ENCODE data around the gene NENF.
A peak's percentile ranks its signal among the peaks of the same experiment; 100 is the strongest.

Gene NENF

DNA sequence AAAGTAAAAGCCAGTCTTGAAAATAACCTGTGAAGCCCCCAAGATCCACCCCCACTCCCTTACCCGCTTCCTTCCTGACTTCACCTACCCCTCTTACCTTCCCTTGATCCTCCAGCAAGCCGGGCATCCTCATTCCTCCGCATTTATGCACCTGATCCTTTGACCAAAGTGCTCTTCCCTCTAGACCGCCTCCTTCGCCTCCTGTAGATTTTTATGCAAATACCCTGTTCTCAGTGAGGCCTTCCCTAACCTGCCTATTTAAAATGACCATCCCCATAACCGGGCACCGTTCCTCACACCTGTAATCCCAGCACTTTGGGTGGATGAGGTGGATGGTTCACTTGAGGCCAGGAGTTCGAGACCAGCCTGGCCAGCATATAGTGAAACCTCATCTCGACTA is 1.1 kb upstream of the NENF start:
- no peak for DNase-seq (ENCODE audit: low spot score)

DNA sequence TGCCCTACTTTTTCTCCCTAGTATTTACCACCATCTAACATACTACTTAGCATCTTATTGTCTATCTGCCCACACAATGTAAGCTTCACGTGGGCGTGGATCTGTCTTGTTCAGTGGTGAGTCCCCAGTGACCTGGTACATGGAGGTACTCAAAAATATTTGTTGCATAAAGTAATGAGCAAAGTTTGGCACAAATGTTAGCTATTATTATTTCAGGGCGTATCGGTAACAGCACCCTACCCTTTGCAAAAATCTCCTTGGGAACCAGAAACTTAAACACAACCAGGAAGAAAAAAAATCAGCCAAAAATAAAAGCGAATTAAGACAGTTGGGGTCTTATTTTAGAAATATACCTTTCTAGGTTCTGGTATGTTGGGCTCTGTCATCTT is 454 bp upstream of the NENF start:
- no peak for DNase-seq (ENCODE audit: low spot score)

DNA sequence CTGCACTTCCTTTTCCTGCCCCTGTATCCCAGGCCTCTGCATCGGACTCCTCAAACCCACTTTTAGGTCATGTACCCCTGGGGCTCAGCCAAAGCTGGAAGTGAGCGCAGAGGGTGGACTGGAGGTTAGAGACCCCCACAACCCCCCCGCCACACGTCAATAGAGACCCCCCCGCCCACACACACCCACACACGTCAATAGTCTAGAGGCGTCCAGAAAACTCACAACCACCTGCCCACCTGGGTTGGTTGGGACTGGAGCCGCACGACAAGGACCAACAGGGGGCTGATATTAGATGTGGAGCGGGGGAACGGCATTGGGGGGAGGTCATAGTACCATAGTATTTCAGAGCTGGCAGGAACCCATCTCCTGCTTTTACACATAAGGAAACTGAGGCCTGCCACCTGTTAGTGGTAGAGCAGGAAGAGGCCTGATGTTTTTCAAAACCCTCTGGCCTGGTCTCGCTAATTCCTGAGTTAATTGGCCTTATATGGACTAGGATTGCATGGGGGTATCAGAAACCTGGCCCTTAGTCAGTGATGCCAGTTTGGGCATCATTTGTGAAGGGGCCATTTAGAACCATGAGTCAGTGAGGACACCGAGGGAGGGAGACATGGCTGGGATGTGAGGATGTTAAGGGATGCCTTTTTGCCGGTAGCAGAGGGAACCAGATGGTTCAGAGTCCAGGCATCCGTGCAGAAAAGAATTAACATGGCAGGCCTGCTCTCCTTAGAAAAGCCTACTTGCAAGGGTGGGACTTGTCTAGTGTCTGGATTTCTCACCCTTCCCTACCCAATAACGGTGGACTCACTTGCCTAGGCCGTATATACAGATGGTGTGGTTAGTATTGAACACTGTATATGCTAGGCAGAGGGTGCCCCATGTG is 1.1 kb downstream of the NENF start:
- DNase-seq (ENCODE audit: low spot score) = no peak

DNA sequence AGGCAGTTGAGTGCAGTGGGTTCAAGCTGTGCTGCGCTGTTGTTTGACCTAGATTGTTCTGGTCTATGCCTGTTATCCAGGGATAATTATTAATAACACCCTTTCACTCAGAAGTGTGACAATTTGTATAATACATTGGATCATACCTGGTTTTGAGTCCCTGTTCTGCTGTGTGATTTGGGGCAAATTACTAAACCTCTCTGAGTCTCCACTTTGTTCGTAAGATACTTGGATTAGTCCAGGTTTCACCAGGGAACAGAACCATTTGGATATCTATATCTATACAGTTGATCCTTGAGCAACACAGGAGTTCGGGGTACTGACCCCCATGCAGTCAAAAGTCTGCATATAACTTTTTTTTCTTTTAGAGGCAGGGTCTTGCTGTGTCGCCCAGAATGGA is 2.3 kb downstream of the NENF start:
- no peak for DNase-seq (ENCODE audit: low spot score)

GRCh38 chr1:212437179-212437798 is 4.6 kb downstream of the NENF start:
- DNase-seq (ENCODE audit: low spot score) = no peak

GRCh38 chr1:212438831-212439237 is 6.1 kb downstream of the NENF start:
- no peak for DNase-seq (ENCODE audit: low spot score)

GRCh38 chr1:212440419-212440818 is 7.7 kb downstream of the NENF start:
- no peak for DNase-seq (ENCODE audit: low spot score)

DNA sequence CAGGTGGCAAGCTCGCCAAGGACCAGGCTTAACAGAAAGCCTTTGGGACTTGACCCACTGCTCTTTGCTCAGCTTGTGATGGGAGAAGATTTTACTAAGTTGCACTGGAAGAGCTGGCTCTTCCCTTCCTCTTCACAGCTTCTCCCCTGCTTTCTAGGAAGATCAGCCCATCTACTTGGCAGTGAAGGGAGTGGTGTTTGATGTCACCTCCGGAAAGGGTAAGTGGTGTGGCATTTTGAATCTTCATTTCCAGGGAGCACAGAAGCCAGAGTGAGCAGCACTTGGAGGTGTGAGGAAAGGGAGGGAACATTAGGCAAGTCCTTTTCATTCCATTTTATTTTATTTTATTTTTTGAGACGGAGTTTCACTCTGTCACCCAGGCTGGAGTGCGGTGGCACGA is 9.7 kb downstream of the NENF start:
- no peak for DNase-seq (ENCODE audit: low spot score)

DNA sequence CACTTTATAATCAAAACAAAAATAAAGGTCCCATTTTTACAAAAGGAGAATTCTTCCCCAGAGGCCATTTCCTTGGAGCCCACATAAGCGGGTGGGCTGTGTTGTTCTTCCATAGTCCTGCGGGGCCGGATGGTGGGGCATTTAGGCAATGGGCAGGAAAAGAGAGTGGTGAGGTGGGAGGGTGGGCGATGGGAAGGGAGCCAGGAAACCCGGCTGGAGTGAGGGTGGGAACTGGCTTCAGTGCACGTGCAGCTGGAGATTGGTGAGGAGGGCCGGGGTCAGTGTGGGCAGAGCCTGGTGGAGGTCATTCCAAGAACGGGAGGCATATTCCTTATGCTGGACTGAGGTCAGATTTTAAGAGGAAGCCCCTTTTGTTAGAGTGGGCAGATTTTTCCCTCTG is 13.6 kb downstream of the NENF start:
- DNase-seq (ENCODE audit: low spot score) = no peak

DNA sequence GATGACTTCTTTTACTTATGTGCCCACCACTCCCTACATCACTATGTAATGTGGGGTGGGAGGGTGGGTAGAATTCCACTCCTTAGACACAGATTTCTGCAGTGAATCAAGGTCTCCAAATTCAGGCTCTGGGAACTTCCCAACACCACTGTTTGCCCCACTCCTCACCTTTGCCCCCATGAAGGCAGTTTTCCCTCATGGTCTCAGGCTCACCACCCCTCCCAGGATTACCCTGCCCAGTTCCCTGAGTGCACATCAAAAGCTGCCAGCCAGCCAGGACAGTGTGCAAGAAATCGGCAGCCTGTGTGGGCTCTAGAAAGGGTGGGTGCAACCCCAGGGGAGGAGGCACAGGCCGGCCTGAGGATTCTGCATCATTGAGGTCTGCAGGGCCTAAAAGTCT is 14.8 kb downstream of the NENF start:
- DNase-seq (ENCODE audit: low spot score) = no peak

DNA sequence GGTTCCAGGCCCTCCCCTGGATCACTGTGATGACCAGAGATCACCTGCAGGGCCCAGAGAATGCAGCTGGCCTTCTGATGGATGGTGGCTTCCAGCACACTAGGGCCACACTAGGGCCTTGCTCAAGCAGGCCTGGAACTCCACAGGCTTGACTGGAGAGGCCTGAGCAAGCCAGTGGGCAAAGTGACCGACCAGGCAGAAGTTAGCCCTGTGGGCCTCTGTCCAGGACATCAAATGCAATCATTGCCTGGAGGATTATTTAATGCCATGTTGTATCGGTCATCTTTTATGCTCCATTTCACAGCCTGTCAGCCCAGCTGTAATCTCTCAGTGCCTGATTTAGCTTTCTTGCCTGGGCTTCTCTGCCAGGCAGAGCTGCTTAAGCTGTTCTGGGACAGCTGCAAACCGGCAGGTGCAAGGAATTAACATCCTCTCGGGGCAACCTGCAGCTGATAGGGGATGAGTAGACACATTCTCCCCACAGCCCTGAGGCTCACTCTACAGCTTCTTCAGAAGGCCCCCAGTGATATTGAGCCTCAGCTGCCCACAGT is 17.7 kb downstream of the NENF start:
- no peak for DNase-seq (ENCODE audit: low spot score)

GRCh38 chr1:212451416-212452322 is 18.9 kb downstream of the NENF start:
- no peak for DNase-seq (ENCODE audit: low spot score)

DNA sequence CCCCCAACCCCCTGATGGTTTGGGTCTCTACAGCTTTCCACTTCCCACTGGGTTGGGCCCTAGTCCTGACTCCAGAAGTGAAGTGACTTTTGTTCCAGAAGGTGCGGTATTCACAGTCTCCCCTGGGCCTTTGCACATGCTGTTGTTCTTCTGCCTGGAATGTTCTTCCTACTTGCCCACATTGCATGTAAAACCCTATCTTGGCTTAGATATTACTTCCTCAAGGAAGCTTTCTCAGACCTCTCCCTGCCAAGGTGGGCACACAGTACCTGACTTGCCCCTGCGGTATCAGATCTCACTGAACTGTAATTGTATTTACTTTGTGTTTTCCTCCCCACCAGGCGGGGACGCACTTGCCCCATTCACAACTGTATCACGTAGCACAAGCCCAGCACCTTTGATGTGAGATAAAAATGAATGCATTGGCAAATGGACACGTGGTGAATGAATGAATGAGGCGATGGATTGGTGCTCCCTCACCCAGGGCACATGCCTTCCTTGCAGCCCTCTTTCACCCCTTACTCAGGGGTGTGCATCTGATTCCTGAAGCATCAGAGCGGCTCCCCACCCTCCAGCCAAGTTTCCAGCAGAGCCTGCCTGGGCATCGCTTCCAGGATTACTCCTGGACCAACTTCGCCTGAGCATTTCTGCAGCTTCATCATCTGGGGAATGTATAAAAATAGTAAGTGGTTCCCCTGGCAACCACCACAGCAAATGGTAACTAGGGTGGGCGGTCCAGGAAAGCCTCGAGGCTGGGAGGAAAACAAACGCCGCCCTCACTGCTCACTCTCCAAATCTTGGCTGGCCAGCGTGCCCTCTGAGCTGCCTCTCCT is 19.8 kb downstream of the NENF start:
- no peak for DNase-seq (ENCODE audit: low spot score)

GRCh38 chr1:212453156-212453857 is 20.6 kb downstream of the NENF start:
- no peak for DNase-seq (ENCODE audit: low spot score)

DNA sequence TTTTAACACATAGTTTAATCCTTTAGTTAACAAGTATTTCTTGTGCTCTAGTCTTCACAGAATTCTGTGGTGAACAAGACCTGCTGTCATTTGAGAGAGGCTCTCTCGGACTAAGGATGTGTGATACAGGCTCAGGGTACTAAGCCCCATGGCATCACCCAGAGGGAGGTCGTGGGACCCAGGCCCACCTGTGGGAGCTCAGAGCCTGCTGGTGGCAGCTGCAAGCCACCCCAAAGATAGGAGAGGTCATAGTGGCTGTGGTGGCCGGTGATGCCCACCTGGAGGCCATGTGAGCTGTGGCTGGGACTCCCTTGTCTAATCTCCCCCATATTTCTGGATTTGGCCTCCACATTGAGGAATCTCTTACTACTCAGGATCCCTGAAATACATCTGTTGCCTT is 22.0 kb downstream of the NENF start:
- no peak for DNase-seq (ENCODE audit: low spot score)

GRCh38 chr1:212455401-212455800 is 22.7 kb downstream of the NENF start:
- no peak for DNase-seq (ENCODE audit: low spot score)

- DNase-seq (ENCODE audit: low spot score) = peak; percentile 72
Measured at GRCh38 chr1:212455803-212456528, 23.2 kb downstream of the NENF start.

DNA sequence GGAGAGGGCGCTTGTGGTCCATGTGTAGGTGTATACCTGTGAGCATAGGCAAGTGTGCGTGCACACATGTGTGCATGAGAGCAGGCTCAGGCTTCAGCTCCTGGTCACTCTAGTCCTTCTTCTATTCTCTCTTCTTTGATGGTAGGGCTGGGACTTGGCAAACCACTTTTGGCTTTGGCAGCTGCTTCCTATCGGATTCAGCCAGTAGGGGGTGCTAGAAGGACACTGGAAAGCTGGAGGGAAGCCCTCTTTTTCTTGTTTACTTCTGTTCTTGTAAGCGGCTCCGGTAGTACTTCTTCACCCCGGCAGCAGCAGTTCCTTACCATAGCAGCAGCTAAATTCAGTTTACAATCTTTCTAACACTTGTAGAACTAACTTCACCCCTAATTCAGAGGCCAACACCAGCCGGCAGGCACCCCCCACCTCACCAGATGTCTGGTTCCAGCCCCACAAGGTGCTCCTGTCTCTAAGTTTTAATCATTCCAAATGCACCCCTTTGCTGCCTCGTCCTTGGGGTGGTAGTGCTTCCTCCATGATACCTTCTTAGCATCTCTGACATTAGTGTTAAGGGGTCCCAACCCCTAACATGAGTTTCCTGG is 25.1 kb downstream of the NENF start:
- no peak for DNase-seq (ENCODE audit: low spot score)

DNA sequence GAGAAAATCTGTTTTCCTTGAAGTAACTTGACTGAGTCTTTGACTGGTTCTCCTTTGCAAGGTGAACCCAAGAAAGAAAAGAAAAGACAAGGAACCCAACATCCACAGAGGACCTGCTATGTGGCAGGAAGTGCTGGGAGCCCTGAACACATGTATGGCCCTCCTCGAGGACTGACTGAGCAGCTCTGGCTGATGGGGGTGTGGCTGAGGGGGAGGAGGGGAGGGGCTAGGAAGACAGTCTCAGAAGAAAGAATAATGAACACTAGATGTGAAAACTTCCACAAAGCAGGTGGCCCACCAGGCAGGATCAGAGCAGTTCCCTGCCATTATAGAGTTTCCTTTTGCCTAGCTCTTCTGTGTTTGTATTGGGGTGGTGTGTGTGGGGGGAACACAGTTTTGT is 26.1 kb downstream of the NENF start:
- DNase-seq (ENCODE audit: low spot score) = no peak

DNA sequence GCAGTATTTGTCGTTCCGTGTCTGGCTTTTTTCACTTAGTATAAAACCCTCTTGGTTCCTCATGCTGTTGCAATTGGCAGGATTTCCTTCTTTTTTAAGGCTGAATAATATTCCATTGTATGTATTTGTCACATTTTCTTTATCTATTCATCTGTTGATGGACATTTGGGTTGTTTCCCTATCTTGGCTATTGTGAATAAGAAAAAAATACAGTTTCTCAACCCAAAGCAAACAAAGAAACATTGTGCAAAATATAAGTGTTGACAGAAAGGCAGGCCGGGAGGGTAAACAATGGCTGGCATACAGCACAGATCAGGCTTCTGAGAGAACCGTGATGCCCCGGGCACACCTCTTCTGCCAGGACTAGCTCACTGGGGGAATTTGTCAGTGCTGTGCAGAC is 26.9 kb downstream of the NENF start:
- DNase-seq (ENCODE audit: low spot score) = no peak
